T-helper 2 cell treated with Interferon-gamma antibody and Interleukin-4, amounts not matched to agents 5 μg/mL and 100 μg/mL, for 36 hours (primary cell): ENCODE data around the gene TAF4.

ENCODE experiments used
- DNase-seq: peaks from one replicate; pipeline ENCODE4 v3.0.0; 2021; ENCODE audit warnings: low spot score
- H3K27ac Mint-ChIP-seq: one replicate; pipeline ENCODE4 v1.8.0; 2021; ENCODE audit warnings: mild to moderate bottlenecking, mixed read lengths
- H3K27me3 Mint-ChIP-seq: one replicate; pipeline ENCODE4 v1.8.0; 2021; ENCODE audit warnings: low read depth, mixed read lengths
- H3K36me3 Mint-ChIP-seq: one replicate; pipeline ENCODE4 v1.8.0; 2021; ENCODE audit warnings: low read depth, mixed read lengths
- H3K4me1 Mint-ChIP-seq: one replicate; pipeline ENCODE4 v1.8.0; 2021; ENCODE audit warnings: low read depth, mixed read lengths
- H3K4me3 Mint-ChIP-seq: one replicate; pipeline ENCODE4 v1.8.0; 2022; ENCODE audit warnings: mild to moderate bottlenecking, moderate library complexity, mixed read lengths
- H3K9me3 Mint-ChIP-seq: one replicate; pipeline ENCODE4 v1.8.0; 2021; ENCODE audit warnings: mixed read lengths

The TAF4 gene

DNA sequence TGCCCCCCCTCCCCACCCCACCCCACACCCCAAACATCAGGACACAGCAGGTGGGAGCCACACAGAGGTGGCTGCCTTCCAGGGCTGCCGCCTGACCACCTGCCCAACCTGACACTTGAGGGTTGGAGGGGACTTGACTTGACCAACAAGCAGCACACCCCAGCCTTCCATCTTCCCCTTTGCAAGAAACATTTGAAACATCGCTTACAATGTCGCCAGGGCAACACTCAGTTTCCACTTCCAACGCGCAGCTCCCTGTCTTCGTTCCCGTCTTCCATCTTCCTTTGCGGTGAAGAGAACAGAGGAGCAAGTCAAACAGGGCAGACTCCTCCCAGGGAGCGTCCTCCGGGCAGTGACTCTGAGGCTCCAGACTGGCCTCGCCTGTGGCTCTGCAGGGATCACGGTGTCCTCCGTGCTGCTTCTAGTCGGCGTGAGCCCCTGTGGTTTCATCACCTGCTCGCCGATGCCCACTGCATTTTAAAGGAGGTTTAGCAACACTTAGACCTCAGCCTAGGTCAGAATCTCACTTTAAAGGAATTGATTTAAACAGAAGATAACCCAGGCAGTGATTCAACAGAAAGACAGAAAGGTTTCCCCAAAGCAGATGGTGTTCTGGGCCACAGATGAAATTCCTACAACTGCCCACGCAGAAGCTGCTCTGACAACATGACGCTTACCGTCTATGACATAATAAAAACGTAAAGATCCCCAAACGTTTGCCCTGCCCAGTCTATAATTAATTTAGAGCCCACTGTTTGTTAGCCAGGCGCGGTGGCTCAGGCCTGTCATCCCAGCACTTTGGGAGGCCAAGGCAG, 130.8 kb downstream of the TAF4 start:
- H3K4me3 Mint-ChIP-seq = no peak overlapping the region
- H3K27me3 Mint-ChIP-seq = no peaks in the 10 kb centered on the region
- H3K9me3 Mint-ChIP-seq = no peaks in the 10 kb centered on the region
- H3K4me1 Mint-ChIP-seq = no peaks in the 10 kb centered on the region
- no peak overlapping the region for H3K27ac Mint-ChIP-seq
- no peaks in the 10 kb centered on the region for H3K36me3 Mint-ChIP-seq
- no peak for DNase-seq

DNA sequence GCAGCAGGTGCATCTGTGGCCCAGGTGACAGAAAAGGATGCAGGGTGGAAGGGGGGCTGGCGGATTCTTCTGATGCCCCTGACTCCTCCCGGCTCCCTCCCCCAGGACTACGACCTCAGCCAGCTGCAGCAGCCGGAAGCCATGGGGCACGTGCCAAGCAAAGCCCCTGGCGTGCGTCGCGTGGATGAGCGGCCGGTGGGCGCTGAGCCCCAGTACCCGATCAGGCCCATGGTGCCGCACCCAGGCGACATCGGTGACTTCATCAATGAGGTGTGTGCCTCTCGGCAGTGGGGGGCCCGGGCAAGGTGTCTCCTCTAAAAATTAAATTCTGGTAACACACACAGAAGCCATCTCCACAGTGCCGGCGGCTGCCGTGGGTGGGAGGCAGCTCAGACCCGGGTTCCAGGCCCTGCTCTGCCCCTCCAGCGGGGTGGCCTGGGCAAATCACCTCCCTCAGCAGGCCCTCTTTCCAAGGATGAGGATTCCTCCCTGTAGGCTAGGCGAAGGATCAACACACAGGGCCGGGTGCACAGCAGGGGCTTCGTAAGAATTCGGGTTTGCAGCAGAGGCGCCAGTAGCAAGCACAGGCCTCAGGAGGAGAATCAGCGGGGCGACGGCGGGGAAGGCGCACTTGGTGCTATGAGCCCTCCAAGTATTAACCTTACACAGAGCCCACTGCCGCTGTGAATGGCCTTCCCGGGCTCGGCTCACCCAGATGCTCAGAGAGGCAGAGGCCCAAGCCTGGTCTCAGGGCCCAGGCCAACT, 131.5 kb downstream of the TAF4 start:
- H3K4me1 Mint-ChIP-seq = no peaks in the 10 kb centered on the region
- no peak overlapping the region for H3K27ac Mint-ChIP-seq
- H3K9me3 Mint-ChIP-seq = no peaks in the 10 kb centered on the region
- DNase-seq = no peak
- no peak overlapping the region for H3K4me3 Mint-ChIP-seq
- no peaks in the 10 kb centered on the region for H3K36me3 Mint-ChIP-seq
- H3K27me3 Mint-ChIP-seq = no peaks in the 10 kb centered on the region

DNA sequence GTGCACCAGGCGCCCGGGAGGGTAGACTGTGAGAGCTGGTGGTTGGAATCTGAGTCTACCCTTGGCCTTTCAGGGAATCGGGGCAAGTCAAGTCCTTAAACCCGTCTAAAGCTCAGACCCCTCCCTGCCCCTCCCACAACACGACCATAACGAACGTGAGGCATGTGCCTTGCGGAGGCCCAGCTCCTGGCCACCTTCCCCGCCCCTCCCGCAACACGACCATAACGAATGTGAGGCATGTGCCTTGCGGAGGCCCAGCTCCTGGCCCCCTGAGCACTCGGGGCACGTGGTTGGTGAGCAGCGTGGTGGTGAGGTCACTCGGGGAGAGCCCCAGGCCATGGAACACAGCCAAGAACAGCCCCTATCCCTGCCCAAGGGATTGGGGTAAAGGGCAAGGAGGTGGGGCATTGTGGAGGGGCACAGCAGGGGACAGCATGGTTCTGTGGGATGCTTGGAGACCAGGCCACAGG, 132.2 kb downstream of the TAF4 start:
- no peaks in the 10 kb centered on the region for H3K4me1 Mint-ChIP-seq

DNA sequence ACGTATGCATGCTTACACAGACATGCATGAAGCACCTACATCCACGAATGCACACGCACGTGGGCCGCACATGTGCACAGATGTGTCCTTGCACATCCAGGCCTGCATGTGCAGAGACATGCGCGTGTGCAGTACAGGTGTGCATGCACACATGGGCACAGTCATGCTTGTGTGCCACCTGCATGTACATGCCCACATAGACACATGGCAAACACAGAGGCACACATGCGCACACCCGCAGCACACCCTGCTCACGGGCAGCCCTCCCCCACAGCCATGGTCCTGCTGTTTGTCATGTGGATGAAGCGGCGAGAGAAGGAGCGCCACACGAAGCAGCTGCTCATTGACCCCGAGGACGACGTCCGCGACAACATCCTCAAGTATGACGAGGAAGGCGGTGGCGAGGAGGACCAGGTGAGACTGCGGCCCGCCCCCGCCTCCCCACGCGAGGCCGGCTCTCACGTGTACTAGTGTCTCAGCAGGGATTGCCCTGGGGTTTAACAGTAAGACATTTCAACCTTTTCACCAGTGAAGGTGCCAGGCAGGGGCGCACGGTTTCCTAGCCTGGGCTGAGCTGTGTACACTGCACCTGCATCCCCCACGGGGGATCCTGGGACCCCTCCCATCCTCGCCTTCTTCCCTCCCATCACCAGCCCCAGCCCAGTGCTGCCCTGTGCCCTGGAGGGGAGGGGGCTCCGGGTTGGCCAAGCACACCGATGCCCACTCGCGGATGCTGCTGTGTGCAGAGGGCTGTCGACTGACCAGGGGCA, 132.8 kb downstream of the TAF4 start:
- DNase-seq = no peak
- Mint-ChIP-seq H3K36me3 (no peaks in the 10 kb centered on the region), H3K9me3 (no peaks in the 10 kb centered on the region), H3K4me3 (no peak overlapping the region), H3K4me1 (no peaks in the 10 kb centered on the region), H3K27ac (no peak overlapping the region), H3K27me3 (no peaks in the 10 kb centered on the region)

More for the DNA sequence above, 132.2 kb downstream of the TAF4 start:
- Mint-ChIP-seq H3K9me3 (no peaks in the 10 kb centered on the region), H3K27me3 (no peaks in the 10 kb centered on the region), H3K36me3 (no peaks in the 10 kb centered on the region), H3K4me3 (no peak overlapping the region), H3K27ac (no peak overlapping the region)
- no peak for DNase-seq

DNA sequence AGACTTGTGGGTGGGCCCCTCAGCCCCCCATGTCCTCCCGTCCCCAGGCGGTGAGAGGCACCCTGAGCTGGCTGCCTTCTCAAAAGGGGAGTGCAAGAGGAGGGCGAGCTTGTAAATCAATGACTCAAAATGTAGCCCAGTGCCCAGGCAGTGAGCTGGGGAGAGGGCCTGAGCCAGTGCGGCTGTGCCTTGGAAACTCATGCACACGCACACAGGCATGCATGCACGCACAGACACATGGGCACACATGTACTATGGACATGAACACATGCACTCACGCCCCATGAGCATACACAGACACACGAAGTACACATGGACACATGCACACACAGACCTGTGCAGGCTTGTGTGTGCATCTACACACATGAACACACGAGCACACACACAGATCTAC, 133.5 kb downstream of the TAF4 start:
- no peak for DNase-seq
- Mint-ChIP-seq H3K4me1 (no peaks in the 10 kb centered on the region), H3K27ac (no peak overlapping the region), H3K4me3 (no peak overlapping the region), H3K27me3 (no peaks in the 10 kb centered on the region), H3K9me3 (no peaks in the 10 kb centered on the region), H3K36me3 (no peaks in the 10 kb centered on the region)

DNA sequence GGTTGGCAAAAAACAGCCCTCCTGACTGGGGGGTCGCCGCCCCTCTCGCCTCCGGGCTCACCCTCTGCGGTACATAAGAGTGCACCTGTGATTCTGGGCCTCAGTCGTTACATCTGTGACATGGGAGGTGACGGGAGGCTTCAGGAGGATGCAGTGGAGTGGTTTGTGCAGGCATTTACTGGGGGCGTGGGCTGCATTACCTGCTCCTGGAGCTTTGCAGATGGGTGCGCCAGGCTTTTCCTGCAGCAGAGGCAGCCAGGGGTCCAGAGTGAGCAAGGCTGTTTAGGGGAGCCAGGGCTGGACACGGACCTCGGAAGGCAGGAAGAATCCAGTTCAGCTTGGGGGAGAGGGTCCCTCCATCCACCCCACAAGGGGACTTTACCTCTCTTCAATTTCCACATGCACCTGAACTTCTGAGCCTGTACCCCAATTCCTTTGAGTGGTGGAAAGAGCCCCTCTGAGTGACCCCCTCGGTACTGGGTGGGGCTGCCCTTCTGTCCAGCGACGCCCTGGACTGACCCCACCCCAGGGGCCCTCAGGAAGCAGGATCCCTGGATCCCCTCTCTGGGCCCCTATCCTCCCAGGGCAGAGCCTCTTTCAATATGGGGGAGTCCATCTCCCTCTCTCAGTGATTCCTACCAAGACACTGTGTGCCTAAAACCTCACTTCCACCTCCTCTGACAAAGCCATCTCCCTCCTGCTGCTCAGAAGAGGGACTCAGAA, 134.0 kb downstream of the TAF4 start:
- H3K9me3 Mint-ChIP-seq = no peaks in the 10 kb centered on the region
- H3K27ac Mint-ChIP-seq = no peak overlapping the region
- H3K36me3 Mint-ChIP-seq = no peaks in the 10 kb centered on the region
- H3K4me1 Mint-ChIP-seq = no peaks in the 10 kb centered on the region
- no peak for DNase-seq
- no peaks in the 10 kb centered on the region for H3K27me3 Mint-ChIP-seq
- no peak overlapping the region for H3K4me3 Mint-ChIP-seq

DNA sequence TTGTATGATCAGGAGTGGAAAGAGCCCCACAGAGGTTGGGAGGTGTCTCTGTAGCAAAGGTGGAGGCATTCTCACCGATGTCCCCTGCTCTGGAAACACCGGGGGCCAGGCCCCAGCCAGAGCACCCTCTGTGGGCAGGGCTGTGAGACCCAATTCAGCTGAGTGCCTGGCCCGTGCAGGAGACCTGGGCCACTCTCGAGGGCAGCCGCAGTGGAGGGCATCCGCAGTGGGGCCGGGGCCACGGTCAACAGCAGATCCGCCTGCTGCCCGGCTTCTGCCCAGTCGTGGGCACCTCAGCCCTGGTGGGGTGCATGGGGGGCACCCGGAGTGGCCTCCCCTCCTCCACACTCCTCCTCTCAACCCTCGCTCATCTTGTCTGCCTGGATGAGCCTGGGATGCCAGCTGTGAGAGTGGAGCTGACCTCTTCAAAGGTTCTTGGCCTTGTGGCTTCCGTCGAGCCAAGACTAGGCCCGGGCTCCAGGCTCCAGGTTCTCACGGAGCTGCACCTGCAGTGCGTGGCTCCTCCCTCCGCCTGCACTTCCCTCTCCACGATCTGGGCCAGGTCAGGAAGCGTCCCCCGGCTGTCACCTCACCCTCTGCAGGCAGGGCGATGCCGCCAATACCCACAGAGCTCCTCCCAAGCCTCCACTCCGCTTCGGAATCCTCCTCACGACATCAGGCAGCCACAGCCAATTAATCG, 134.8 kb downstream of the TAF4 start:
- H3K27me3 Mint-ChIP-seq = no peaks in the 10 kb centered on the region
- DNase-seq = no peak
- no peaks in the 10 kb centered on the region for H3K9me3 Mint-ChIP-seq
- H3K4me3 Mint-ChIP-seq = no peak overlapping the region
- no peaks in the 10 kb centered on the region for H3K36me3 Mint-ChIP-seq
- no peak overlapping the region for H3K27ac Mint-ChIP-seq
- H3K4me1 Mint-ChIP-seq = no peaks in the 10 kb centered on the region

DNA sequence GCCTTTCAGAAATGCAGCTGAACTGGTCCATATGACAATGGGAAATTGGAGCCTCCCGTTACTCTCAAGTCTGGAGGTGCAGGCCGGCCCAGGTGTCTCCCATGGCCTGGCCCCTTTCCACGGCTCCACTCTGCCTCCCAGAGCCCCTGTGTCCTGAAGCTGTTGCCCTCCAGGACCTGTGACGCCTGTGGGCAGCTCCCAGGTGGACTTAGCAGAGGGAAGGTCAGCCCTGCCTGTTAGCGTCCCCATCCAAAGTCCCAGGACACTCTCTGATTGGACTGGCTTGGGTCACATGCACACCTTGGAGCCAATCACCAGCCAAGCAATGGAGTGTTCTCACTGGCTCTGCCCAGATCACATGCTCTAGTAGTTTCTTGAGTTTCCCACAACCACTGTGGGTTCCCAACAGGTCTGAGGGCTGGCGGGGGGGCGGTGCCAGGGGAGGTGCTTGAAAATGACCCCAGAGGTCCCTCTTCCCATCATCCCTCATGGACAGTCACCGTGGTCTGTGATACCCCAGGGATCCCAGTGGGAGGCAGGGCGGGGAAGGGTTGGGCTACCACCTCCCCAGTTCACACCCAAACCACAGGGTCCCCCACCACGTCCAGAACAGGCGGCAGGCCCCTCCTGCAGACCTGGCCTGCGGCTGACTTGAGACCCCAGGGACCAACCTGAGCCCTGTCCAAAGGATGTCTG, 135.6 kb downstream of the TAF4 start:
- no peaks in the 10 kb centered on the region for H3K27me3 Mint-ChIP-seq
- DNase-seq = no peak
- H3K36me3 Mint-ChIP-seq = no peaks in the 10 kb centered on the region
- H3K9me3 Mint-ChIP-seq = no peaks in the 10 kb centered on the region
- H3K4me3 Mint-ChIP-seq = no peak overlapping the region
- no peaks in the 10 kb centered on the region for H3K4me1 Mint-ChIP-seq
- no peak overlapping the region for H3K27ac Mint-ChIP-seq

DNA sequence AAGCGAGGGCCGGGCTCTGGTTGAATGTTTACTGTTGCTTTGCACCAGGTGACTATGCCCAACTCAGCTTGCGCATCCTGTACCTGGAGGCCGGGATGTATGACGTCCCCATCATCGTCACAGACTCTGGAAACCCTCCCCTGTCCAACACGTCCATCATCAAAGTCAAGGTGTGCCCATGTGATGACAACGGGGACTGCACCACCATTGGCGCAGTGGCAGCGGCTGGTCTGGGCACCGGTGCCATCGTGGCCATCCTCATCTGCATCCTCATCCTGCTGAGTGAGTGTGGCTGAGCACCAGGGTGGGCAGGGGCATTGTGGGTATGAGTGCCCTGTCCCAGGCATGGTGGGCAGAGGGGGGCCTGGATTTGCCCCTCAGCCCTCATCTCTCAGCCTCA, 136.1 kb downstream of the TAF4 start:
- Mint-ChIP-seq H3K36me3 (no peaks in the 10 kb centered on the region), H3K9me3 (no peaks in the 10 kb centered on the region), H3K27me3 (no peaks in the 10 kb centered on the region), H3K4me1 (no peaks in the 10 kb centered on the region), H3K4me3 (no peak overlapping the region), H3K27ac (no peak overlapping the region)
- no peak for DNase-seq

DNA sequence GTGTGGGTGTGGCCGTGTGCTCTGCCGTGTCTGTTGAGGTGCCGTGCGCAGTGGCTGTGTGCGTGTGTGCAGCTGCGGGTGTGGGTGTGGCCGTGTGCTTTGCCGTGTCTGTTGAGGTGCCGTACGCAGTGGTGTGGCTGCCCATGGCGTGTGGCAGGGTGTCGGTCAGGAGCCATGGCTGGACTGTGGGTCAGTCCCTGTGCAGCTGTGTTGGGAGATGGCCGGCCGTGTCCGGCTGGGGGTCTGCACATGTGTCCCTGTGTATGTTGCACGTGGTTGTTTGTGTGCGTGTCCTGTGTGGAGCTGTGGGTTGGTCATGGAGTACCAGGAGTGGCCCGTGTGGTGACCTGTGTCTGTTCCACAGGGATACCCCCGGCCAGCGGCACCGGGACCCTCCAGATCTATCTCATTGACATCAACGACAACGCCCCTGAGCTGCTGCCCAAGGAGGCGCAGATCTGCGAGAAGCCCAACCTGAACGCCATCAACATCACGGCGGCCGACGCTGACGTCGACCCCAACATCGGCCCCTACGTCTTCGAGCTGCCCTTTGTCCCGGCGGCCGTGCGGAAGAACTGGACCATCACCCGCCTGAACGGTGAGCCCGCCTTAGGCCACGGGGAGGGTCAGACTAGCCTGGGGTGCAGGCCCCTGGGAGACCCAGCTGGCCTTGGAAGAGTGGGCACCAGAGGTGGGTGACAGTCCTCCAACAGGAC, 137.7 kb downstream of the TAF4 start:
- DNase-seq = no peak
- Mint-ChIP-seq H3K36me3 (no peaks in the 10 kb centered on the region), H3K27ac (no peak overlapping the region), H3K4me1 (no peaks in the 10 kb centered on the region), H3K9me3 (no peaks in the 10 kb centered on the region), H3K4me3 (no peak overlapping the region), H3K27me3 (no peaks in the 10 kb centered on the region)

DNA sequence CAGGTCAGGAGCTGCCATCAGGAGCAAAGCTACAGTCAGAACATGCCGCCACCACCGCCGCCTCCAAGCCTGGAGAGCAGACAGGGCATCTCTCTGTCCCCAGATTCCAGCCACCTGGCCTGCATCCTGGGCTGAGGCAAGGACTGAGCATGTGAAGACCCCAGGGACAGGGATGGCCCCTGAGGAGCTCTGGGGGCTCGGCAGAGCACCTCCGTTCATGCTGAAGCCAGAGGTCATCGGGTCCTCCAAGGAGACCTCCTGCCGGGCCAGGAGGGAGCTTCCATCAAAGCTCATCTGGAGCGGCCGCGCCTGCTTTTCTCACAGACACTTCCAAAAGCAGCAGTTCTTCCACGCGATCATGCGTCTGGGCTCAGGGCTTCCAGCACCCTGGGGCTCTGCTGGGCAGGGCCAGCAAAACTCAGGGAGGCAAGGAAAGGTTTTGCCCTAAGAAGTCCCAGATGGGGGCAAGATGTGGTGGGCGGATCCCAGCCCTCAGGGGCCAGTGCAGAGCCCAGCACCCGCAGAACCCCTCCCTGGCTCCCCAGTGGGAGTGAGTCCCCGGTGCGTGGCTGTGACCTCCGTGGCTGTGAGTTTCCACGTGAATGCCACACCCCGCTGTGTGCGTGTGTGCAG, 138.4 kb downstream of the TAF4 start:
- H3K36me3 Mint-ChIP-seq = no peaks in the 10 kb centered on the region
- no peak overlapping the region for H3K4me3 Mint-ChIP-seq
- H3K4me1 Mint-ChIP-seq = no peaks in the 10 kb centered on the region
- no peak for DNase-seq
- H3K27me3 Mint-ChIP-seq = no peaks in the 10 kb centered on the region
- H3K27ac Mint-ChIP-seq = no peak overlapping the region
- H3K9me3 Mint-ChIP-seq = no peaks in the 10 kb centered on the region

DNA sequence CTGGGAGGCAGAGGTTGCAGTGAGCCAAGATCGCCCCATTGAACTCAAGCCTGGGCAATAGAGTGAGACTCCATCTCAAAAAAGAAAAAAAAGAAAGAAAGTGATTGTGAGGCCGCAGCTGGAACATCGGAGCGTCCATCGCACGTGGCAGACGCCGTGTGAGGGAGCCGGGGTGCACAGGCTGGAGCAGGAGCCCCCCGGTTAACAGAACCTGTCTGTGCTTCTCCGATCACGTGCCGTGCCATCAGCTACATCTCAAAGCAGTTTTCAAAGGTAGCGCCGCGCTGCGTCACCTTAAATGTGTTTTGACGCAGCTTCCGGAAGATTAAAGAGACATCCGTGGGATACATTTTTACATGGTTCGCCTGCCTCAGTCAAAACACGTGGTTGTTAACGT, 138.9 kb downstream of the TAF4 start:
- Mint-ChIP-seq H3K4me1 (no peaks in the 10 kb centered on the region), H3K36me3 (no peaks in the 10 kb centered on the region), H3K27me3 (no peaks in the 10 kb centered on the region), H3K9me3 (no peaks in the 10 kb centered on the region), H3K27ac (no peak overlapping the region), H3K4me3 (no peak overlapping the region)
- no peak for DNase-seq
